ENCODE results near the gene AADACL4.
"Not testable (repeated sequence)": the region's sequence is repeated elsewhere in the genome, so short reads cannot be mapped to it uniquely, and the experiment has no call there.

The AADACL4 gene

GRCh38 chr1:12634156-12634555, 9.7 kb upstream of the AADACL4 start:
- Histone ChIP-seq H3K4me1 (ENCODE audit: insufficient read depth, low read length) (peaks cover 21% of the 10 kb centered on the region; the same call in 1 of the 2 replicates), H3K9ac (ENCODE audit: low read depth, low read length) (no peak overlapping the region), H3K36me3 (ENCODE audit: insufficient read depth, low read depth, low read length) (no peaks in the 10 kb centered on the region), H3K27me3 (ENCODE audit: insufficient read depth, low read length) (no peaks in the 10 kb centered on the region), H3K4me3 (ENCODE audit: low read length) (no peak overlapping the region), H3K27ac (ENCODE audit: low read length) (no peak overlapping the region), H3K9me3 (ENCODE audit: insufficient read depth, low read depth, low read length) (peaks cover 13% of the 10 kb centered on the region)

GRCh38 chr1:12634696-12635202, 9.1 kb upstream of the AADACL4 start:
- Histone ChIP-seq H3K9me3 (ENCODE audit: insufficient read depth, low read depth, low read length) (peaks cover 19% of the 10 kb centered on the region), H3K36me3 (ENCODE audit: insufficient read depth, low read depth, low read length) (no peaks in the 10 kb centered on the region), H3K9ac (ENCODE audit: low read depth, low read length) (no peak overlapping the region), H3K4me3 (ENCODE audit: low read length) (no peak overlapping the region), H3K27me3 (ENCODE audit: insufficient read depth, low read length) (no peaks in the 10 kb centered on the region), H3K4me1 (ENCODE audit: insufficient read depth, low read length) (peaks cover 19% of the 10 kb centered on the region; the same call in 1 of the 2 replicates), H3K27ac (ENCODE audit: low read length) (no peak overlapping the region)

DNA sequence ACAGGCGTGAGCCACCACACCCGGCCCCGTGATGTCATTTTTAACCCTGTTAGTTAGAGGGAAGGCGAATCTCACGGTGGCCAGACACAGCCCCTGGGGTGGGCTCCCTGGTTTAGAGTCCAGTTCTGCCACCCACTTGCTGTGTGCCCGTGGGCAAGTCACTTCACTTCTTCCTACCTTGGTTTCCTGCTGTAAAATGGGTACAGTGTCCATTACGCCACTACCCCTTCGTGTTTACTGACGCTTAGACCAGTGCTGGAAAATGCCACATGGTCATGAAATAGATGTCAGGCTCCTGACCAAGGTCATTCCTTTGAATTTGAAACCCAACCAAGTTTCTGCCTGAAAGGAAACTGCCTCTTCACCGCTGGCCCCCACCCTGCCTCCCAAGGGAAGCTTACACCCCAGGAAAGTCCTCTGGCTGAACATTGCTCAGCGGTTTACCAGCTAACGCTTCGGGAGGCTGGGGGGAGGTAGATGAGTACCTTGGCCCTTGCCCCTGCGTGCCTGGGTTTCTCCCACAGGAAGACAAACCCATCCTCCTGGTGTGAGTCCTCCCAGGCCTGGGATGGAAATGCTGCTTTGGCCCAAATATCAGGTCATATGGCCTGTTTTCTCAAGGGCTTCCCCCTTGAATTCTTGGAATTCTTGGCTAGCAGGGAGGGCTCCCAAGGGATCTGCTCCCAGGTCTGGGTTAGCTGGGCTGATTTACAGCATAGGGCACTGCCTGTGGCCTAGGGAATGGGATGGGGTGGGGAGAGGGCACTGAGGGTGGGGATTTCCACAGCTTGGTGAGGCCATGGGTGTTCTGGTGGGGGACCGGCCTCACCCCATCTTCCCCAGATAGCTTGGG, 7.6 kb upstream of the AADACL4 start:
- no peaks in the 10 kb centered on the region for H3K27me3 ChIP-seq (ENCODE audit: insufficient read depth, low read length)
- H3K4me3 ChIP-seq (ENCODE audit: low read length), result no peak overlapping the region
- peak overlapping the region; percentile 60 for H3K27ac ChIP-seq (ENCODE audit: low read length)
- H3K9ac ChIP-seq (ENCODE audit: low read depth, low read length), result peak overlapping the region; percentile 42; the same call in 1 of the 2 replicates
- H3K4me1 ChIP-seq (ENCODE audit: insufficient read depth, low read length), result peaks cover 16% of the 10 kb centered on the region; the same call in 1 of the 2 replicates
- H3K36me3 ChIP-seq (ENCODE audit: insufficient read depth, low read depth, low read length), result no peaks in the 10 kb centered on the region
- peaks cover 35% of the 10 kb centered on the region for H3K9me3 ChIP-seq (ENCODE audit: insufficient read depth, low read depth, low read length)

- Histone ChIP-seq H3K36me3 (ENCODE audit: insufficient read depth, low read depth, low read length) (no peaks in the 10 kb centered on the region), H3K4me3 (ENCODE audit: low read length) (no peak overlapping the region), H3K27ac (ENCODE audit: low read length) (no peak overlapping the region), H3K4me1 (ENCODE audit: insufficient read depth, low read length) (peaks cover 12% of the 10 kb centered on the region; the same call in 1 of the 2 replicates), H3K9me3 (ENCODE audit: insufficient read depth, low read depth, low read length) (peaks cover 41% of the 10 kb centered on the region), H3K9ac (ENCODE audit: low read depth, low read length) (no peak overlapping the region), H3K27me3 (ENCODE audit: insufficient read depth, low read length) (no peaks in the 10 kb centered on the region)
Measured at GRCh38 chr1:12637693-12638092, 6.2 kb upstream of the AADACL4 start.

GRCh38 chr1:12640237-12640957, 3.5 kb upstream of the AADACL4 start:
- Histone ChIP-seq H3K27me3 (ENCODE audit: insufficient read depth, low read length) (no peaks in the 10 kb centered on the region; the same call in 1 of the 2 replicates), H3K4me1 (ENCODE audit: insufficient read depth, low read length) (peaks cover 10% of the 10 kb centered on the region; the same call in 1 of the 2 replicates), H3K9ac (ENCODE audit: low read depth, low read length) (no peak overlapping the region), H3K36me3 (ENCODE audit: insufficient read depth, low read depth, low read length) (no peaks in the 10 kb centered on the region), H3K27ac (ENCODE audit: low read length) (no peak overlapping the region), H3K9me3 (ENCODE audit: insufficient read depth, low read depth, low read length) (peaks cover 41% of the 10 kb centered on the region), H3K4me3 (ENCODE audit: low read length) (no peak overlapping the region)

- H3K4me1 ChIP-seq (ENCODE audit: insufficient read depth, low read length), result peaks cover 10% of the 10 kb centered on the region; the same call in 1 of the 2 replicates
- no peak overlapping the region for H3K27ac ChIP-seq (ENCODE audit: low read length)
- peaks cover 41% of the 10 kb centered on the region for H3K9me3 ChIP-seq (ENCODE audit: insufficient read depth, low read depth, low read length)
- no peaks in the 10 kb centered on the region for H3K36me3 ChIP-seq (ENCODE audit: insufficient read depth, low read depth, low read length)
- H3K9ac ChIP-seq (ENCODE audit: low read depth, low read length), result no peak overlapping the region
- no peak overlapping the region for H3K4me3 ChIP-seq (ENCODE audit: low read length)
- H3K27me3 ChIP-seq (ENCODE audit: insufficient read depth, low read length), result no peaks in the 10 kb centered on the region; the same call in 1 of the 2 replicates
Measured at GRCh38 chr1:12640958-12641272, 3.0 kb upstream of the AADACL4 start.

DNA sequence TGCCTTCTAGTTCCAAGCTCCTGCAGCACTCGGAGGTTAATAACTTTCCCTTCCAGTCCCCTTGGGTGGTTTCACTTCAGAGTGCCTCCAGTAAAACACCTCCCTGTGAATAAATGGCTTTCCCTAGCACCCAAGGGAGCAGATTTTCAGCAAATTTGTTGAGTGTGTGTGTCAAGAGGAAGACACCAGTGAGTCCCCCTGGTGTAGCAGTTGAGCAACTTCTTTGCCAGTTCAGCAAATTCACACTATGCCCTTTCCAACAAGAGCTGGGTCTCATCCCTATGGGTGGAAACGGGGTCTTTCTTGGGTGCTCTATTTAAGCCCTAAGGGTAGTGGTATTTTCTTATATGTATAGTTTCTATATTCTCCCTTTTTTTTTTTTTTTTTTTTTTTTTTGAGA, 806 bp upstream of the AADACL4 start:
- H3K4me3 ChIP-seq (ENCODE audit: low read length), result no peak overlapping the region
- no peaks in the 10 kb centered on the region; the same call in 1 of the 2 replicates for H3K27me3 ChIP-seq (ENCODE audit: insufficient read depth, low read length)
- H3K36me3 ChIP-seq (ENCODE audit: insufficient read depth, low read depth, low read length), result no peaks in the 10 kb centered on the region
- H3K27ac ChIP-seq (ENCODE audit: low read length), result no peak overlapping the region
- no peak overlapping the region for H3K9ac ChIP-seq (ENCODE audit: low read depth, low read length)
- no peaks in the 10 kb centered on the region for H3K4me1 ChIP-seq (ENCODE audit: insufficient read depth, low read length)
- H3K9me3 ChIP-seq (ENCODE audit: insufficient read depth, low read depth, low read length), result peaks cover 38% of the 10 kb centered on the region

DNA sequence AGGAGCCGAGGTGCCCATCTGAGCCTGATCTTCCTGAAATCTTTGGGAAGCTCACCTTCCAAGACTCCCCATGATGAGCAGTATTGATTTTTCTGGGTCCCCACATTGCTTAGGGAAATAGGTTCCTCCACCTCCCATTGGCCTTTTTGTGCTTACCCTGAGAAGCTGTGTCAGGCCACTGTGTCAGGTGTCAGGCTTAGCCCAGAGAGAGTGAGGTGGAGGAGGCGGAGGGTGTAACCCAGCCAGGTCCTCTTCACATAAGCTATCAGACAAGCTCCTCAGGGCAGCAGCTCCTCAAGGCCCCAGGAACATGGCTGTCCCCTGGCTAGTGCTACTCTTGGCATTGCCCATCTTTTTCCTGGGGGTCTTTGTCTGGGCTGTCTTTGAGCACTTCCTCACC, 352 bp downstream of the AADACL4 start:
- H3K9me3 ChIP-seq (ENCODE audit: insufficient read depth, low read depth, low read length), result peaks cover 27% of the 10 kb centered on the region

DNA sequence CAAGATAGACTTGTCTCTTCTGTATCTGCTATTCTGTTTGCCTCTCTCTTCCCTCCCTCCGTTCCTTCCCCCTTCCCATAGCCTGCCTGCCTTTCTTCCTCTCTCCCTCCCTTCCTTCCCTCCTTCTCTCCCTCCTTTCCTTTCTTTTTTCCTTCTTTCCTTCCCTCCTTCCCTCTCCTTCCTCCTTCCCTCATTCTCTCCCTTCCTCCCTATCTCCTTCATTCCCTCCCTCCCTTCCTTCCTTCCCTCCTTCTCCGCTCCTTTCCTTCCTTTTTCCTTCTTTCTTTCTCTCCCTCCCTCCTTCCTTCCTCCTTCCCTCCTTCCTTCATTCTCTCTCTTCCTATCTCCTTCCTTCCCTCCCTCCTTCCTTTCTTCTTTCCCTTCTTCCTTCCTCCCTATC, 944 bp downstream of the AADACL4 start:
- no peaks in the 10 kb centered on the region for H3K36me3 ChIP-seq (ENCODE audit: insufficient read depth, low read depth, low read length)
- no peaks in the 10 kb centered on the region for H3K4me1 ChIP-seq (ENCODE audit: insufficient read depth, low read length)
- no peak overlapping the region for H3K27ac ChIP-seq (ENCODE audit: low read length)
- H3K27me3 ChIP-seq (ENCODE audit: insufficient read depth, low read length), result no peaks in the 10 kb centered on the region; the same call in 1 of the 2 replicates
- H3K9me3 ChIP-seq (ENCODE audit: insufficient read depth, low read depth, low read length), result peaks cover 21% of the 10 kb centered on the region
- H3K4me3 ChIP-seq (ENCODE audit: low read length), result no peak overlapping the region
- H3K9ac ChIP-seq (ENCODE audit: low read depth, low read length), result no peak overlapping the region

More for the DNA sequence above, 352 bp downstream of the AADACL4 start:
- Histone ChIP-seq H3K36me3 (ENCODE audit: insufficient read depth, low read depth, low read length) (no peaks in the 10 kb centered on the region), H3K9ac (ENCODE audit: low read depth, low read length) (no peak overlapping the region), H3K4me3 (ENCODE audit: low read length) (no peak overlapping the region), H3K4me1 (ENCODE audit: insufficient read depth, low read length) (no peaks in the 10 kb centered on the region), H3K27ac (ENCODE audit: low read length) (no peak overlapping the region), H3K27me3 (ENCODE audit: insufficient read depth, low read length) (no peaks in the 10 kb centered on the region; the same call in 1 of the 2 replicates)

- peaks cover 16% of the 10 kb centered on the region for H3K9me3 ChIP-seq (ENCODE audit: insufficient read depth, low read depth, low read length)
- H3K27me3 ChIP-seq (ENCODE audit: insufficient read depth, low read length); H3K36me3 ChIP-seq (ENCODE audit: insufficient read depth, low read depth, low read length); H3K9ac ChIP-seq (ENCODE audit: low read depth, low read length); H3K27ac ChIP-seq (ENCODE audit: low read length); H3K4me3 ChIP-seq (ENCODE audit: low read length); H3K4me1 ChIP-seq (ENCODE audit: insufficient read depth, low read length): not testable (repeated sequence)
Measured at GRCh38 chr1:12645401-12645800, 1.5 kb downstream of the AADACL4 start.

- no peak overlapping the region for H3K27ac ChIP-seq (ENCODE audit: low read length)
- no peaks in the 10 kb centered on the region for H3K36me3 ChIP-seq (ENCODE audit: insufficient read depth, low read depth, low read length)
- no peak overlapping the region for H3K4me3 ChIP-seq (ENCODE audit: low read length)
- no peaks in the 10 kb centered on the region for H3K4me1 ChIP-seq (ENCODE audit: insufficient read depth, low read length)
- no peak overlapping the region for H3K9ac ChIP-seq (ENCODE audit: low read depth, low read length)
- no peaks in the 10 kb centered on the region for H3K9me3 ChIP-seq (ENCODE audit: insufficient read depth, low read depth, low read length)
- no peaks in the 10 kb centered on the region; the same call in 1 of the 2 replicates for H3K27me3 ChIP-seq (ENCODE audit: insufficient read depth, low read length)
Measured at GRCh38 chr1:12648741-12649140, 4.9 kb downstream of the AADACL4 start.
